ENCODE measurements around the gene PITPNC1. TPM values are rescaled to one million over a fixed set of nuclear protein-coding genes. Genes with fewer than 3 reads are reported as not detected.

The PITPNC1 gene
- total and polyA plus RNA-seq, 2 donors (not counting 3 experiments of a cell fraction or from before 2014, with no cell fraction given), result 2.4 to 9.6 TPM

DNA sequence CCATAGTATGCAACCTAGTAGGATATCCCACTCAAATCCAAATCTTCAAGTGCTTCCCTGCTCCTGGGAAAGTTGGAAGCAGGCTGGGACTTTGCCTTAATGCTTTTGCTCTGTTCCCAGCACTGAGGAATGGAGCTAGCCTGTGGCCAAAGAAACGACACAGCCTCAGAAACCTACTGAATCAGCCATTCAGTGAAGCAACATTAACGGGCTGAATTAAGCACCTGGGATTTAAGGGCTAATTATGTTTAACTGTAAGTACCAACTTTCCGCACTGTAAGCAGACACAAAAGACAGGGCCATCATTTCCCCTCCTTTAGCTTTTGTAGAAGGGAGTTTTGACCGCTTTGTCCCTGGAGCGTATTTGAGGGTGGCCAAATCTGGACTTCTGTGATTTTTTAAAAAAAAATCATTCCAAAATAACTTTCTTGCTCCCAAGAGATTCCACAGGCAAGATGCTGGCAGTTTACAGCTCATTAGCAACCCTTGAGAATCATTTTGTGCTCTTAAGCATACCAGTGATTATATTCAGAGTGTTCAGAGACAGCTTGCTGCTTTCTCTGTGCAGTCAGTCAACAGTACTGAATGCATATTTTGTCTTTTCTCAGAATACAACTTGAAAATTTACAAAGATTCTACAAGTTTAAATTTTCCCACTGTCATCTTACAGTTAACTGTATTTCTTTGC lies 323.1 kb downstream of the PITPNC1 start:
- POLR2A ChIA-PET, result no interaction called here
- Histone ChIP-seq H3K4me3 (replicated peaks in 1 of 3; ENCODE audit: insufficient read depth in 1 of 3, low read depth in 1 of 3, low read length in 3 of 3) (no peak overlapping the region), H3K4me1 (ENCODE audit: control insufficient read depth, extremely low read depth, insufficient read depth, low read length) (no peaks in the 10 kb centered on the region), H3K27me3 (ENCODE audit: control insufficient read depth in 2 of 2, insufficient read depth in 2 of 2, low read length in 2 of 2) (no peaks in the 10 kb centered on the region), H2AFZ (ENCODE audit: low read depth, low read length) (no peak overlapping the region), H3K9ac (replicated peaks; ENCODE audit: extremely low read depth, insufficient read depth, low read length) (no peak overlapping the region), H3K79me2 (ENCODE audit: control insufficient read depth, insufficient read depth, low read length) (no peaks in the 10 kb centered on the region), H3K9me3 (replicated peaks; ENCODE audit: control insufficient read depth, insufficient read depth, low read length) (no peaks in the 10 kb centered on the region), H3K27ac (ENCODE audit: insufficient read depth, low read depth, low read length) (no peak overlapping the region), H4K20me1 (replicated peaks; ENCODE audit: control insufficient read depth, extremely low read depth, insufficient read depth, low read length) (no peaks in the 10 kb centered on the region), H3K36me3 (ENCODE audit: control insufficient read depth in 2 of 2, extremely low read depth in 1 of 2, insufficient read depth in 2 of 2, low read length in 2 of 2) (no peaks in the 10 kb centered on the region), H3K9me1 (replicated peaks; ENCODE audit: control insufficient read depth, extremely low read depth, insufficient read depth, low read length) (no peaks in the 10 kb centered on the region), H3K4me2 (ENCODE audit: insufficient read depth, low read length) (no peak overlapping the region)
- BruUV-seq (replicated peaks), result no TSS peak
- DNase-seq (ENCODE audit: low read depth, low spot score) (no peak), FAIRE-seq (no peak)
- CTCF ChIA-PET, result interaction anchor here (0.7 to 2.6 kb wide), 6 partner anchors 8 to 326 kb away, joined by 3 to 9 read pairs (median 3); no protein-coding TSS in a partner anchor
- no peak for TF ChIP-seq POLR2A (IDR thresholded peaks at IDR 0.05; ENCODE audit: low read depth, low read length)
- TF ChIP-seq JUN (IDR thresholded peaks at IDR 0.05; ENCODE audit: borderline replicate concordance, insufficient read depth, insufficient read length, low read depth), result no peak
- TF ChIP-seq FOS (IDR thresholded peaks at IDR 0.05; ENCODE audit: borderline replicate concordance, insufficient read depth, low read length), result no peak
- TF ChIP-seq POLR2AphosphoS5 (IDR thresholded peaks at IDR 0.05; ENCODE audit: insufficient read depth, low read depth, low read length), result no peak
- no peak for TF ChIP-seq EZH2 (IDR thresholded peaks at IDR 0.05; ENCODE audit: borderline replicate concordance, low read depth, low read length, severe bottlenecking)
- TF ChIP-seq, protein P1, sequence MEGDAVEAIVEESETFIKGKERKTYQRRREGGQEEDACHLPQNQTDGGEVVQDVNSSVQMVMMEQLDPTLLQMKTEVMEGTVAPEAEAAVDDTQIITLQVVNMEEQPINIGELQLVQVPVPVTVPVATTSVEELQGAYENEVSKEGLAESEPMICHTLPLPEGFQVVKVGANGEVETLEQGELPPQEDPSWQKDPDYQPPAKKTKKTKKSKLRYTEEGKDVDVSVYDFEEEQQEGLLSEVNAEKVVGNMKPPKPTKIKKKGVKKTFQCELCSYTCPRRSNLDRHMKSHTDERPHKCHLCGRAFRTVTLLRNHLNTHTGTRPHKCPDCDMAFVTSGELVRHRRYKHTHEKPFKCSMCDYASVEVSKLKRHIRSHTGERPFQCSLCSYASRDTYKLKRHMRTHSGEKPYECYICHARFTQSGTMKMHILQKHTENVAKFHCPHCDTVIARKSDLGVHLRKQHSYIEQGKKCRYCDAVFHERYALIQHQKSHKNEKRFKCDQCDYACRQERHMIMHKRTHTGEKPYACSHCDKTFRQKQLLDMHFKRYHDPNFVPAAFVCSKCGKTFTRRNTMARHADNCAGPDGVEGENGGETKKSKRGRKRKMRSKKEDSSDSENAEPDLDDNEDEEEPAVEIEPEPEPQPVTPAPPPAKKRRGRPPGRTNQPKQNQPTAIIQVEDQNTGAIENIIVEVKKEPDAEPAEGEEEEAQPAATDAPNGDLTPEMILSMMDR (IDR thresholded peaks at IDR 0.05; ENCODE audit: extremely low read depth in 1 of 2, insufficient read depth in 1 of 2, low read depth in 1 of 2, low read length in 2 of 2), result no peak
- no peak for TF ChIP-seq MYC (IDR thresholded peaks at IDR 0.05; ENCODE audit: low read depth, low read length)
- dilution Hi-C loops (cut with MboI; ENCODE audit: extremely low pct_ligation_motif_present, low sequenced_read_pairs), result no loop called here
- intact Hi-C loops (cut with micrococcal nuclease), result no loop called here

Data from endothelial cell of umbilical vein (primary cell).